Cardiac ventricle fibroblast (primary cell): ENCODE measurements around the gene CABLES2. TPM values are rescaled to one million over a fixed set of nuclear protein-coding genes. Genes with fewer than 3 reads are reported as not detected.

Experiments used
- total RNA-seq: library from RNA; depleted of rRNA; stranded (reverse); fragments of >200 nt; gene quantifications from 2 replicates; pipeline ENCODE4 v1.2.3, GENCODE V29; 2015

The CABLES2 gene, protein sequence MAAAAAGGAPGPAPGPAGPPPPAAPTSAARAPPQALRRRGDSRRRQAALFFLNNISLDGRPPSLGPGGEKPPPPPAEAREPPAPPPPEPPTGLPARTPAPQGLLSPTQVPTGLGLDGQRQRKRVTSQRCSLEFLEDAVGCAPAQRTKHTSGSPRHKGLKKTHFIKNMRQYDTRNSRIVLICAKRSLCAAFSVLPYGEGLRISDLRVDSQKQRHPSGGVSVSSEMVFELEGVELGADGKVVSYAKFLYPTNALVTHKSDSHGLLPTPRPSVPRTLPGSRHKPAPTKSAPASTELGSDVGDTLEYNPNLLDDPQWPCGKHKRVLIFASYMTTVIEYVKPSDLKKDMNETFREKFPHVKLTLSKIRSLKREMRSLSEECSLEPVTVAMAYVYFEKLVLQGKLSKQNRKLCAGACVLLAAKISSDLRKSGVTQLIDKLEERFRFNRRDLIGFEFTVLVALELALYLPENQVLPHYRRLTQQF
- total RNA-seq: 3.6 TPM in 2 replicates

DNA sequence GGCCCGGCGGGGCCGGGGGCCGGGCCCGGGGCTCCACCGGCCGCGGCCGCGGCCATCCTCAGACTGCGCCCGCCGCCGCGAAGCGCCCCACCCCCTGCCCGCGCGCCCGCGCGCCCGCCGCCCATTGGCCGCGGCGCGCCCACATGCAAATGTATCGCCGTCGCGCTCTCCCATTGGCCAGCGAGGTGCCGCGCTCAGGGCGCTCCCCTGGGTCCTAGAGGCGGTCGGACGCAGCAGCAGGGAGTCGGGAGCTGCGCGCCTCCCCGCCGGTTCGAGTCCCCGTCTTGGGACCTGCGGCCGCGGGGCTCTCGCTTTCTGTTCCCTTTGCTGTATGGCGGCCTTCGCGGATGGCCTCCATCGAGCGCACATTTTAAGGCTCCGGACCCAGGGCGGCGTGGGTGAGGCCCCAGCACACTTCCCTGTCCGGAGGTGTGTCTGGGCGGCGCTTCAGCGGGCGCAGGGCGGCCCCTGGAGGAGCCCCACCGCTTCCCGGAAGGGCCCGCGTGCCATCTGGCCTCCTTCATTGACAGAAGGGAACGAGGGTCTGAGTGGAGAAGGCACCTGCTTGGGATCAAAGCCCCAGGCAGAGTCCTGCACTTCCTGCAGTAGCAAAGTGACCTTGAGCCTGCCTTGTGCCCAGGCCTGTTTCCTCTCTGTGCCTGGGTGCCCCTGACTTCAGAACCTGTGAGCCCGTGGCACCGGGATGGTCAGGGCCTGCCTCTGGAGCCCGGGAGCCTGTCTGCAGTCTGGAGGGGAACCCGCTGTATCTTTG is at the start of gene CABLES2:
TSS of gene CABLES2 (minus strand) at position 65 of the 772 bp plus-strand sequence. CDS start at position 56, 9 bp downstream.

DNA sequence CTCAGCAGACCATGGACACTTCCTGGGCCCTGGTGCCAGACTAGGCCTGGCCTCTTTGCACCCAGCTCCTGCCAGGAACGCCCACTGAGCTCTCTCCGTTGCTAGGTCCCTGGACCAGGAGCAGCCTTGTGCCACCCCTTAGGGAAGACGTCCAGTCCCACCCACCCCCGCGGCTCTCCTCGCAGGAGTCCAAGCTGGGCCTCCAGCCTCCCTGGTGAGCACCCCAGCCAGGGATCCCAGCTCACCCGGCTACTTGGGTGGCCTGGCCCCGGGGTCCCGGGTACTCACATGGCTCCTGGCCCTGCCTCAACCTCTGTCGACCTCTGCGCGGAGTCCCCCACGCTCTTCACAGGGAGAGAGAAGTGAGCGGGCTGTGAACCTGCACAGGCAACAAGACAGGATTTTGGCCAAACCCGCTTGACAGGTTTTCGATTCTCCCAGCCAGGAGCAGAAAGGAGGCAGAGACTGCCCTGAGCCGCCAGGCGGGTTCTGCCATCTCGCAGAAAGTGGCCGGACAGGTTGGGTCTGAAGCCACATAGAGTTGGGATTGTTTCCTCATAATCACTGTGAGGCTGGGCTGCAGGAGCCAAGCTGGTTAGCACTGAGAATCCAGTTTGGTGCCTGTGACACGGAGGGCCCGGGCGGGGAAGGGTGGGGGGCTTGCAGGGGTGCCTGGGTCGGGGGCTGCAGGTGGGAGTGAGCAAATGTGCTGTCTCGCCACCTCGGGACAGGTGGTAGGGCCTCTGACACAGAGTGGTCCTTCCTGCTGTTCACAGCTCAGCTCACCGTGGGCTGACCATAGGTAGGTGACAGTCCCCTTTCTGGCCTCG is 20.3 kb upstream of the CABLES2 start, which contains the start of gene RBBP8NL:
TSS of gene RBBP8NL (minus strand) at position 368 of the 830 bp plus-strand sequence. CDS start 7,892 bp downstream, outside the sequence.

DNA sequence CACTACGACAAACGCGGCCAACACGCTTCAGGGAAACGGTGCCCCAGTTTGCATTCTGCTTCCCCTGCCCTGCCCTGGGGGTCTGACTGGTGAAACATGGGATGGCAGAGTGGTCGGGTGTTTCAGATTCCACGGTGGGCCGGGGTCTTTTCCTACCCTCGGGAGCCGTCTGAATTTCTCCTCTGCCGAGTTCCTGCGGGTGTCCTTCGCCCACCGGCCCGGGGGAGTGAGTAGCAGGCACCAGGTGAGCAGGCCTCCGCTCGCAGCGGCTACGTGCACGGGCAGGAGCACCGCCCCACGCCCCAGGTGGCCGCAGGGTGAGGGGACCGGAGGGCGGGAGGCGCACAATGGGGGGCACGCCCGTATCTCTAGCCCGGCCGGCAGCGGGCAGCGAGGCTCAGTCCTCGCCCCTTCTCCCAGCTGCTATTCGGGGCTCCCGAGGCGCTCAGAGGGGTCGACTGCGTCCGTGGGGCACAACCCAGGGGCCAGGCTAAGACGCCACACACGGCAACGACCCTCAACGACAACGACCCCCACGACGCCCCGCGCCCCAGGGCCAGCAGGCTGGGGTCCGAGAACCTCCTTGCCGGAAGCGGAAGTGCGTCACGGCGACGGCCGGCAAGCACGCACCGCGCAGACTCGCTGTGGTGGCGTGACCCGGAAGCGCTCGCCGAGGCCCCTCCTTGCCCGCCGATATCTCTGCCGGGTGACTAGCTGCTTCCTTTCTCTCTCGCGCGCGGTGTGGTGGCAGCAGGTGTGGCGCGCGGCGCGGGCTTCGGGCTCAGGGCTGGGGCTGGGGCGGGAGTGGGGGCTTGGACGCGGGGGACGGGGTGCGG is 20.5 kb downstream of the CABLES2 start, which contains the start of gene RPS21:
TSS of gene RPS21 (plus strand) at position 721 of the 836 bp plus-strand sequence. CDS start 236 bp downstream, outside the sequence.

DNA sequence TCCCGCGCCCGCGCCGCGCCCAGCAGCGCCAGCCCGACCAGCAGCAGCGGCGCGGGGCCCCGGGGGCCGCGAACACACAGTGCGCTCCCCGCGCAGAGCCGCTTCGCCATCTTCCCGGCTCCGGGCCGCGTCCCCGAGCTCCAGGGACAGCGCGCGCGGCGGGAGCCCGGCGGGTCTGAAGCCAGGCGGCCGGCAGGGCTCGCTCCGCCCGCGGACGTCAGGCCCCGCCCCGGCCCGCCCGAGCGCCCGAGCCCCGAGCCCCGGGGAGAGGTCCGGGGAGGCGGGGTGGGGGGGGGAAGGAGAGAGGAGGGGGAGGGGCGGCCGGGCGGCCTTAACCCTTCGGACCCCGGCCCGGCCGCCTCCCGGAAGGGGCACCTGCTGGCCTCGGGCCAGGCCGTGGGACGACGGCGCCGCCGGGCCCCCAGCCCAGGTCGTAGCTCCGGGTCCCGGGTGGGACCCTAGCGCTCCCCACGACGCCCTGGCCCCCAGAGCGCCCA is 39.9 kb downstream of the CABLES2 start, which contains the start of gene LAMA5:
TSS of gene LAMA5 (minus strand) at position 177 of the 497 bp plus-strand sequence. CDS start at position 110, 67 bp downstream.

Other genes starting within 250 kb of the CABLES2 start
- gene MTG2, start 224.3 kb downstream of the CABLES2 start, total RNA-seq: 15.7 and 18.7 TPM in 2 replicates
- gene HRH3, start 187.0 kb downstream of the CABLES2 start, total RNA-seq: not detected in 2 replicates
- 16.1 and 17.8 TPM in 2 replicates for gene OSBPL2, start 168.8 kb downstream of the CABLES2 start, total RNA-seq
- gene ADRM1, start 104.3 kb downstream of the CABLES2 start, total RNA-seq: 83.4 and 101 TPM in 2 replicates
- 40.0 and 48.2 TPM in 2 replicates for gene LAMA5, start 40.0 kb downstream of the CABLES2 start, total RNA-seq
- 1,397 and 2,524 TPM in 2 replicates for gene RPS21, start 20.2 kb downstream of the CABLES2 start, total RNA-seq
- not detected in 2 replicates for gene RBBP8NL, start 20.3 kb upstream of the CABLES2 start, total RNA-seq
- gene GATA5, start 68.7 kb upstream of the CABLES2 start, total RNA-seq: not detected in 2 replicates
- 0.06 and 0.24 TPM in 2 replicates for gene SLCO4A1, start 235.2 kb upstream of the CABLES2 start, total RNA-seq